HG02943 (cell line): ENCODE results near the gene CGB2.
"Not testable (repeated sequence)": the region's sequence is repeated elsewhere in the genome, so short reads cannot be mapped to it uniquely, and the experiment has no call there.

Experiments used
- ATAC-seq: cut with Tn5 transposase; IDR thresholded peaks from one replicate; pipeline ENCODE4 v1.9.1; 2021; ENCODE audit warnings: mild to moderate bottlenecking, low read depth, moderate library complexity; ENCODE audit not compliant: unreplicated experiment

CGB2 gene

GRCh38 chr19:49030323-49030722, 1.4 kb upstream of the CGB2 start:
- ATAC-seq = not testable (repeated sequence)

- ATAC-seq = not testable (repeated sequence)
Measured at GRCh38 chr19:49036815-49037214, 5.1 kb downstream of the CGB2 start, which contains the start of gene CGB1. CGB1 (minus strand) TSS chr19:49036895; CDS start chr19:49036711, 184 bp downstream.

DNA sequence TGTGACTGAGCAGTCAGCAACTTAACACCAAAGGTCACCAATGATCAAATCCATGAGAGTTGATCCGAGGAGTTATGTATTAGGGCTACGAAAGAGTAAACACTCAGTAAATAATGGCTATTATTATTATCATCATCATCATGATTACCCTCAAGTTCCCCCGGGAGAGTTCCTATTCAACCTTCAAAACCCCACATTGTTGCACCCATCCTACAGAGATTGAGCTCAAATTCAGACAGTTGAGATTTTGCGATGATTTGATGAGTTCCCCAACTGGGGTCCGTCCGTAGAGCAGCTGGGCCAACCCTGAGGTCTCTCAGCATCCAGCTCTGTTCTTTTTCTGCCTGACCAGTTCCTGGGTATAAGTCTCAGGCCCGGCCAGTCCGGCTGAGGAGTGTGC, 6.4 kb downstream of the CGB2 start:
- not testable (repeated sequence) for ATAC-seq

GRCh38 chr19:49038557-49039276, 7.0 kb downstream of the CGB2 start:
- ATAC-seq = not testable (repeated sequence)

- ATAC-seq = not testable (repeated sequence)
Measured at GRCh38 chr19:49039736-49040135, 8.0 kb downstream of the CGB2 start.

DNA sequence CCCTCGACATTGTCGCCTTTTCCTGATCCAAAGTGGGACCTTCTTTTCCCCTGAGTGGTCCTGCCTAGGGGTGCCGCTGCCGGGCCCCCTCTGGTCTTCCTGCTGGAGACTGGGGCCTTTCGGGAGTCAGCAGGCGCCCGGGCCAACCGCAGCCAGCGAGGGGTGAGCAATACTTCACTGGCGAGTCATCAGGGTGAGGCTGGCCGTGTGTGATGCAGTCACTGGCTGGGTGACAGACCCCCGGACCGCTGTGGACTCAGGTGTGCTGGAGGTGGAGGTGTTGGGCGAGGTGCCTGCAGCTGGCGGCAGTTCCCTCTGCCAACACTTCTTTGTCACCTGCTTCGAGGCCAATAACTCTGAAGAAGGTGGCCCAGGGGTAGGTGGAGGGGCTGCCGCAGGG, 10.5 kb downstream of the CGB2 start:
- ATAC-seq = no peak

DNA sequence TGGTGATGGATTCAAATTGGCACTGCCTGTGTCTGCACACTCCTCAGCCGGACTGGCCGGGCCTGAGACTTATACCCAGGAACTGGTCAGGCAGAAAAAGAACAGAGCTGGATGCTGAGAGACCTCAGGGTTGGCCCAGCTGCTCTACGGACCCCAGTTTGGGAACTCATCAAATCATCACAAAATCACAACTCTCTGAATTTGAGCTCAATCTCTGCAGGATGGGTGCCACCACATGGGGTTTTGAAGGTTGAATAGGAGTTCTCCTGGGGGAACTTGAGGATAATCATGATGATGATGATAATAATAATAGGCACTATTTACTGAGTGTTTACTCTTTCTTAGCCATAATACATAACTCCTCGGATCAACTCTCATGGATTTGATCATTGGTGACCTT, 11.0 kb downstream of the CGB2 start:
- ATAC-seq = not testable (repeated sequence)

DNA sequence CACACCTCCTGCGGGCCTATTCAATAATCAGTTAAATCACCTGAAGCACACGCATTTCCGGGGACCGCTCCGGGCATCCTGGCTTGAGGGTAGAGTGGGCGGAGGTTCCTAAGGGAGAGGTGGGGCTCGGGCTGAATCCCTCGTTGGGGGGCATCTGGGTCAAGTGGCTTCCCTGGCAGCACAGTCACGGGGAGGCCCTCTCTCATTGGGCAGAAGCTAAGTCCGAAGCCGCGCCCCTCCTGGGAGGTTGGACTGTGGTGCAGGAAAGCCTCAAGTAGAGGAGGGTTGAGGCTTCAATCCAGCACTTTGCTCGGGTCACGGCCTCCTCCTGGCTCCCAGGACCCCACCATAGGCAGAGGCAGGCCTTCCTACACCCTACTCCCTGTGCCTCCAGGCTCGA, 11.9 kb downstream of the CGB2 start, which contains the start of gene CGB5:
CGB5 (plus strand) TSS at position 301 of the 400 bp plus-strand sequence. CDS start 362 bp downstream, outside the sequence.
- ATAC-seq = not testable (repeated sequence)

- not testable (repeated sequence) for ATAC-seq
Measured at GRCh38 chr19:49049011-49049410, 17.3 kb downstream of the CGB2 start, which contains the start of gene CGB8. CGB8 (minus strand) TSS chr19:49049111; CDS start chr19:49048739, 372 bp downstream.

DNA sequence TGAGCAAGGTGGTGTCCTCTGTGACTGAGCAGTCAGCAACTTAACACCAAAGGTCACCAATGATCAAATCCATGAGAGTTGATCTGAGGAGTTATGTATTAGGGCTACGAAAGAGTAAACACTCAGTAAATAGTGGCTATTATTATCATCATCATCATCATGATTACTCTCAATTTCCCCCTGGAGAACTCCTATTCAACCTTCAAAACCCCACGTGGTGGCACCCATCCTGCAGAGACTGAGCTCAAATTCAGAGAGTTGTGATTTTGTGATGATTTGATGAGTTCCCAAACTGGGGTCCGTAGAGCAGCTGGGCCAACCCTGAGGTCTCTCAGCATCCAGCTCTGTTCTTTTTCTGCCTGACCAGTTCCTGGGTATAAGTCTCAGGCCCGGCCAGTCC, 18.1 kb downstream of the CGB2 start:
- ATAC-seq = not testable (repeated sequence)

DNA sequence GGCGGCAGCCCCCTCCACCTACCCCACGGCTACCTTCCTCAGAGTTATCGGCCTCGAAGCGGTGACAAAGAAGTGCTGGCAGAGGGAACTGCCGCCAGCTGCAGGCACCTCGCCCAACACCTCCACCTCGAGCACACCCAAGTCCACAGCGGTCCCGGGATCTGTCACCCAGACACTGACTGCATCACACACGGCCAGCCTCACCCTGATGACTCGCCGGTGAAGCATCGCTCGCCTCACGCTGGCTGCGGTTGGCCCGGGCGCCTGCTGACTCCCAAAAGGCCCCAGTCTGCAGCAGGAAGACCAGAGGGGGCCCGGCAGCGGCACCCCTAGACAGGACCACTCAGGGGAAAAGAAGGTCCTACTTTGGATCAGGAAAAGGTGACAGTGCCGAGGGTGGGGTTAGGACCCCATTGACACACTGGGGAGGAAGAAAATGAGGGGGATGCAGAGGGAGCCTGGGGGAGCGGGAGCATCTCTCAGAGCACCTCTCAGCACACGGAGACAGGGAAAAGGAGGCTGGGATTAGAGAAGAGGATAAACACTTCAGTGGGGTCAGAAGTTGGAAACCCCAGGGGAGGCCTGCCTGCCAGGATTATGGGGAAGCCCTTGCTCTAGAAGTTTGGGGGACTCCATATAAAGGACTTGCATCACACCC, 18.8 kb downstream of the CGB2 start:
- not testable (repeated sequence) for ATAC-seq

- no peak for ATAC-seq
Measured at GRCh38 chr19:49056101-49056901, 24.6 kb downstream of the CGB2 start.

GRCh38 chr19:49056902-49057596, 25.4 kb downstream of the CGB2 start:
- ATAC-seq = not testable (repeated sequence)

- ATAC-seq = no peak
Measured at GRCh38 chr19:49057636-49058234, 26.0 kb downstream of the CGB2 start, which contains the start of gene CGB7. CGB7 (minus strand) TSS chr19:49057749; CDS start chr19:49055375, 2,374 bp downstream.

DNA sequence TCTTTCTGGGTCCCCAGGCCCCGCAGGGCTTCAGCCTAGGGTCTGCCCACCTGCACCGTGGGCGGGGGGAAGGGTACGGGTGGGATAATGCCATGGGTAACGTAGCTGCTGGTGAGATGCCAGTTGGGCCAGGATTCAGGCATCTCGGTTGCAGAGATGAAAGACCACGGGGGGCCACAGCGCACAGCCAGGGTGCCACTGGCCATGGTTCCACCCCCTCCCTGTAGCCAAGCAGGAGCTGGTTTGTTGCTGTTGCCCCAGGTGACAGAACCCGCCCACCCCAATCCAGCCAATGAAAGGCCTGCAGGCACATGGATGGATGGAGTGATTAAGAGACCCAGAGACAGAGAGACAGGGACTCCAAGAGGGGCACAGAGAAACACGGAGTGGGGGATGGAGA, 26.9 kb downstream of the CGB2 start:
- no peak for ATAC-seq

DNA sequence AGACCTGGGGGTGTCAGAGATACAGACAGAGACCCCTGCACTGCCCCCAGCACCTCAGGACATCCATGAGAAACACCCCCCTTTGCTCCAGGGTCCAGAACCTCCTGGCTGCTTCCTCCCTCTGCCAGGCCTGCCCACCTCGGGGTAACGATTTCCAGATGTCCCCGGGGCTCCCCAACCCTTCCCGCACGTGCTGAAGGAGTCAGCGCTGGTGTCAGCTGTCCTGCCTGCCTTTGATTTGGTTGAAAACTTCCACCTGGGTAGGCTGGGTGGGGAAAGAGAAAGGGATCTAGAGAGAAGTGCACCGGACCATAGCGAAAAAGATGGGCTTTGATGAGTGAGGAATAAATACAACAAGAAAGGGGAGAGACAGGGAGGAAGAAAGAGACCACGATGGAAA, 27.4 kb downstream of the CGB2 start:
- no peak for ATAC-seq

DNA sequence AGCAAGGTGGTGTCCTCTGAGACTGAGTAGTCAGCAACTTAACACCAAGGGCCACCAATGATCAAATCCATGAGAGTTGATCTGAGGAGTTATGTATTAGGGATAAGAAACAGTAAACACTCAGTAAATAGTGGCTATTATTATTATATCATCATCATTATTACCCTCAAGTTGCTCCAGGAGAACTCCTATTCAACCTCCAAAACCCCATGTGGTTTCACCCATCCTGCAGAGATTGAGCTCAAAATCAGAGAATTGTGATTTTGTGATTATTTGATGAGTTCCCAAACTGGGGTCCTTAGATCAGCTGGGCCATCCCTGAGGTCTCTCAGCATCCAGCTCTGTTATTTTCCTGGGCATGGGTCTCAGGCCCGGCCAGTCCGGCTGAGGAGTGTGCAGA, 29.3 kb downstream of the CGB2 start:
- no peak for ATAC-seq

GRCh38 chr19:49061445-49061844, 29.8 kb downstream of the CGB2 start:
- no peak for ATAC-seq

DNA sequence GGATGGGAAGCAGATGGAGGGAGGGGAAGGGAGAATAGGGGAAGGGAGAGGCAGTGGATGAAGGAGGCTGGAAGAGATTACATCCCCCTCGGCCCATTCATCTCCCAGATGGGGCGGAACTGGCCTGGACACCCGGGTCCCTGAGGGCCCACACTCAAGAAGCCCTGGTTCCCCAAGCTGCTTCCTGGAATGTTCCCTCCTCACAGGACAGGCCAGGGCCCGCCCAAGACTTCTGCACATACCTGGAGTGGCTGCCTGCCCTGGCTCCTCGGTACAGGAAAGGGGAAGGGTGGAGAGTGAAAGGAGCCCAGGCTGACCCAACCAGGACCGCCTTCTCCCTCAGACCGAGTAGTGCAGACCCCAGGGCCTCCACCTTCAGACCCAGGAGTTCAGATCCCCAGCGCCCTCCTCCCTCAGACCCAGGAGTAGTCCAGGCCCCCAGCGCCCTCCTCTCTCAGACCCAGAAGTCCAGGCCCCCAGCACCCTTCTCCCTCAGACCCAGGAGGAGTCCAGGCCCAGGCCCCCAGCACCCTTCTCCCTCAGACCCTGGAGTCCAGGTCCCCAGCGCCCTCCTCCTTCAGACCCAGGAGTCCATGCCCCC, 32.4 kb downstream of the CGB2 start:
- ATAC-seq = no peak
